ENCODE results near the gene RPL12.

RPL12 gene

DNA sequence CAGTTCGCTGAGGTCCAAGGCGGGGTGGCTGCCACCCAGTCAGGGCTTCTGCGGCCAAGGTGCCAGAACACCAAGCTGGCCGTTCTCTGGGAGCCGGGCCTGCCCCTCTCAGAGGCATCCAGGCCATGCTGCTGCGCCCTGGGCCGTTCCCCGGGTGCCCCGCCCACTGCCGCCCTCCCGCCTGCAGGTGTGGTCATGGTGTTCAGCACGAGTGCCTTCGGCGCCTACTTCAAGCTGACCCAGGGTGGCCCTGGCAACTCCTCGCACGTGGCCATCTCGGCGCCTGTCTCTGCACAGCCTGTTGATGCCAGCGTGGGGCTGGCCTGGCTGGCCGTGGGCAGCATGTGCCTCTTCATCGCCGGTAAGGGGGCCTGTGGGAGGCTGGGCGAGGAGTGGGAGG, 46.6 kb downstream of the RPL12 start:
- no peak for DNase-seq (ENCODE audit: low read depth)

DNA sequence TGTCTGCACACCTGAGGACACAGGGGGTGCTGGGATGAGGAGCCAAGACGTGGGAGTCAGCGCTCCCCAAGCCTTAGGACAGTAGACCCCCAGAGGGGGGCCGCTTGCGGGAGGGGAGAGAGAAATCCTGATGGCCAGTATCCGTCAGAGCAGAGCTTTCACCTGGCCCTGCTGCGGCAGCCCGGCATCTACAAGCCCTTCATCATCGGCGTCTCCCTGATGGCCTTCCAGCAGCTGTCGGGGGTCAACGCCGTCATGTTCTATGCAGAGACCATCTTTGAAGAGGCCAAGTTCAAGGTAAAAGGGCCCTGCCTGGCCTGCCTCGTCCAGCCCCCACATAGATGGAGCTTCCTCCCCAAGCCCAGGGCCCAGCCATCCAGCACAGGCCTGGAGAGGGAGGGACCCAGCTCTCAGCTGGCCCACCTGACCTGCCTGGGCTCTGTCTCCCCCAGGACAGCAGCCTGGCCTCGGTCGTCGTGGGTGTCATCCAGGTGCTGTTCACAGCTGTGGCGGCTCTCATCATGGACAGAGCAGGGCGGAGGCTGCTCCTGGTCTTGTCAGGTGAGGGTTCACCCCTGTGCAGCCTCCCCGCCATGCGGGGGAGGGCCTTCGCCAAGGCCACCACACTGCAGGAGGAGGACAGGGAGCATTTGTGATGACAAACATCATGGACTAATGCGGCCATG, 47.6 kb downstream of the RPL12 start:
- DNase-seq (ENCODE audit: low read depth) = no peak

DNA sequence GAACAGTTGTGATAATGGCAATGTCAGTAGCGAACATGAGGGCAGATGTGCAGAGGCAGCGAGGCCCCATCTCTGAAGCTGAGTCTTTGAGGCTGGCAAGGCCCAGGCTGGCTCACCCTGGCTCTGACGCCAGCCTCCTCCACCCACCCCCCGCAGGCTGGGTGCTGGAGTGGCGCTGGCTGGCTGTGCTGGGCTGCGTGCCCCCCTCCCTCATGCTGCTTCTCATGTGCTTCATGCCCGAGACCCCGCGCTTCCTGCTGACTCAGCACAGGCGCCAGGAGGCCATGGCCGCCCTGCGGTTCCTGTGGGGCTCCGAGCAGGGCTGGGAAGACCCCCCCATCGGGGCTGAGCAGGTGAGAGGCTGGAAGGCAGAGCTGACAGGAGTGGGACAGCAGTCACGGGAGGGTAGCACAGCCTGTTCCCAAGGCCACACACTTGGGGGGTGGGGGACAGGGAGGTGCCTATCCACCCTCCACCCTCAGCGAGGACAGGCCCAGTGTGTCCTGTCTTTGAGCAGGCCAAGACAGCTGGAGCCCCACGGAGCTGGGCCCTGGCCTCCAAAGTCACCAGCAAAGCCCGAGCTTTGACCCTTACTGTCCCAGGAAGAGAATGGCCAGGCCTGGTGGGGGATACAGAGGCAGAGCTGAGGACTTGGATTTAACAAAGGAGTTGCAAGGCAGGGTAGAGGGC, 48.7 kb downstream of the RPL12 start:
- DNase-seq (ENCODE audit: low read depth) = no peak

- DNase-seq (ENCODE audit: low read depth) = no peak
Observed at GRCh38 chr9:127399736-127400269, 51.4 kb downstream of the RPL12 start.

- no peak for DNase-seq (ENCODE audit: low read depth)
Observed at GRCh38 chr9:127398715-127399400, 52.3 kb downstream of the RPL12 start.

GRCh38 chr9:127398275-127398647, 52.9 kb downstream of the RPL12 start:
- DNase-seq (ENCODE audit: low read depth) = no peak

Measured in stimulated activated CD8-positive, alpha-beta memory T cell treated with anti-CD3 and anti-CD28 coated beads, Interleukin-15, amount 100 ng/mL, for 1 hour (primary cell).